ENCODE results near the gene MECP2. TPM values are rescaled to one million over a fixed set of nuclear protein-coding genes. Genes with fewer than 3 reads are reported as not detected.

The MECP2 gene
- polyA plus RNA-seq, 2 of the 4 experiments (the other 2 are of a cell fraction) = 17.7 to 19.2 TPM

DNA sequence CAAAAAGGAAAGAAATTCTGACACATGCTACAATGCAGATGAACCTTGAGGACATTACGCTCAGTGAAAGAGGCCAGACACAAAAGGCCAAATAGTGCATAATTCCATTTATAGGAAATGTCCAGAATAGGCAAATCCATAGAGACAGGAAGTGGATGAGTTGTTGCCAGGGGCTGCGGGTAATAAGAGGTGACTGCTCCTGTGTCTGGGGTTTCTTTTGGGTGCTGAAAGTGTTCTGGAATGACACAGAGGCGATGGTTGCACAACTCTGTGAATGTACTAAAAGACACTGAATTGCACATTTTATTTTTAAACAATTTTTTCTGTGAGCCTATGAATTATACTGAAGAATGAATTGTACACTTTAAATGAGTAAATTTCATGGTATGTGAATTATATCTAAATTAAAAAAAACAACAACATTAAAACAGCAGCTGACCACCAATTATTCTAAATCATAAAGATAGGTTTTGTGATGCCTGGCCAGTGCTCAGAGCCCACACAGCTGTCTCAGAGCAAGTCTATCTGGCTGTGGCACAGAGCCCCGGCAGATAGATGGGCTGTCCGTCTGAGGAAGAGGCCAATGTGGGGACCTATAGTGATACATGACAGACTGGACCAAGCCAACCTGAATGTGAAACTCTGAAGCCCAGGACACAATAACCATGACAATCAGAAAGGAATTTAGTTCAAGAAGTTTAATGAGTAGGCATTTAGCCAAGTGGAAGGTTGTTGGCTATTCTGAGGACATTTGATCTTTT, 54.3 kb downstream of the MECP2 start:
- no peak for DNase-seq (ENCODE audit: low read depth in 1 of 2, low spot score in 1 of 2)
- Histone ChIP-seq H3K27ac (peak overlapping the region in 1 of 2 experiments; percentile 49; a peak in 3 of 6 replicates), H3K9me3 (no peaks in the 10 kb centered on the region), H3K4me2 (no peak overlapping the region), H3K4me3 (no peak overlapping the region), H3K4me1 (peaks cover 78% of the 10 kb centered on the region)
- ATAC-seq = no peak
- POLR2A ChIA-PET = no interaction called here
- no peak for TF ChIP-seq BHLHE40 (IDR thresholded peaks at IDR 0.05; ENCODE audit: low read depth, low read length)
- TF ChIP-seq, protein P1, sequence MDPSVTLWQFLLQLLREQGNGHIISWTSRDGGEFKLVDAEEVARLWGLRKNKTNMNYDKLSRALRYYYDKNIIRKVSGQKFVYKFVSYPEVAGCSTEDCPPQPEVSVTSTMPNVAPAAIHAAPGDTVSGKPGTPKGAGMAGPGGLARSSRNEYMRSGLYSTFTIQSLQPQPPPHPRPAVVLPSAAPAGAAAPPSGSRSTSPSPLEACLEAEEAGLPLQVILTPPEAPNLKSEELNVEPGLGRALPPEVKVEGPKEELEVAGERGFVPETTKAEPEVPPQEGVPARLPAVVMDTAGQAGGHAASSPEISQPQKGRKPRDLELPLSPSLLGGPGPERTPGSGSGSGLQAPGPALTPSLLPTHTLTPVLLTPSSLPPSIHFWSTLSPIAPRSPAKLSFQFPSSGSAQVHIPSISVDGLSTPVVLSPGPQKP (IDR thresholded peaks at IDR 0.05; ENCODE audit: low read depth, low read length) = no peak
- TF ChIP-seq POLR2A (IDR thresholded peaks at IDR 0.05; ENCODE audit: low read length) = no peak
- TF ChIP-seq, protein P2, sequence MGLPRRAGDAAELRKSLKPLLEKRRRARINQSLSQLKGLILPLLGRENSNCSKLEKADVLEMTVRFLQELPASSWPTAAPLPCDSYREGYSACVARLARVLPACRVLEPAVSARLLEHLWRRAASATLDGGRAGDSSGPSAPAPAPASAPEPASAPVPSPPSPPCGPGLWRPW (IDR thresholded peaks at IDR 0.05) = no peak
- TF ChIP-seq GATA3 (IDR thresholded peaks at IDR 0.05; ENCODE audit: borderline replicate concordance) = no peak
- TF ChIP-seq, protein P3, sequence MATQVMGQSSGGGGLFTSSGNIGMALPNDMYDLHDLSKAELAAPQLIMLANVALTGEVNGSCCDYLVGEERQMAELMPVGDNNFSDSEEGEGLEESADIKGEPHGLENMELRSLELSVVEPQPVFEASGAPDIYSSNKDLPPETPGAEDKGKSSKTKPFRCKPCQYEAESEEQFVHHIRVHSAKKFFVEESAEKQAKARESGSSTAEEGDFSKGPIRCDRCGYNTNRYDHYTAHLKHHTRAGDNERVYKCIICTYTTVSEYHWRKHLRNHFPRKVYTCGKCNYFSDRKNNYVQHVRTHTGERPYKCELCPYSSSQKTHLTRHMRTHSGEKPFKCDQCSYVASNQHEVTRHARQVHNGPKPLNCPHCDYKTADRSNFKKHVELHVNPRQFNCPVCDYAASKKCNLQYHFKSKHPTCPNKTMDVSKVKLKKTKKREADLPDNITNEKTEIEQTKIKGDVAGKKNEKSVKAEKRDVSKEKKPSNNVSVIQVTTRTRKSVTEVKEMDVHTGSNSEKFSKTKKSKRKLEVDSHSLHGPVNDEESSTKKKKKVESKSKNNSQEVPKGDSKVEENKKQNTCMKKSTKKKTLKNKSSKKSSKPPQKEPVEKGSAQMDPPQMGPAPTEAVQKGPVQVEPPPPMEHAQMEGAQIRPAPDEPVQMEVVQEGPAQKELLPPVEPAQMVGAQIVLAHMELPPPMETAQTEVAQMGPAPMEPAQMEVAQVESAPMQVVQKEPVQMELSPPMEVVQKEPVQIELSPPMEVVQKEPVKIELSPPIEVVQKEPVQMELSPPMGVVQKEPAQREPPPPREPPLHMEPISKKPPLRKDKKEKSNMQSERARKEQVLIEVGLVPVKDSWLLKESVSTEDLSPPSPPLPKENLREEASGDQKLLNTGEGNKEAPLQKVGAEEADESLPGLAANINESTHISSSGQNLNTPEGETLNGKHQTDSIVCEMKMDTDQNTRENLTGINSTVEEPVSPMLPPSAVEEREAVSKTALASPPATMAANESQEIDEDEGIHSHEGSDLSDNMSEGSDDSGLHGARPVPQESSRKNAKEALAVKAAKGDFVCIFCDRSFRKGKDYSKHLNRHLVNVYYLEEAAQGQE (IDR thresholded peaks at IDR 0.05) = no peak
- no peak for TF ChIP-seq TFCP2L1 (CRISPR knock-in tag; IDR thresholded peaks at IDR 0.05)
- no peak for TF ChIP-seq EHMT2 (IDR thresholded peaks at IDR 0.05; ENCODE audit: low read depth)
- TF ChIP-seq KDM1A (IDR thresholded peaks at IDR 0.05; ENCODE audit: low read depth) = no peak
- 92% methylated on average over 5 of the region's 5 CpGs for WGBS (ENCODE audit: missing lambda C conversion rate)
- CTCF ChIA-PET = interaction anchor here (2.5 kb wide), 1 partner anchor 29 kb away, joined by 8 read pairs; no protein-coding TSS in a partner anchor
- FAIRE-seq = peak; percentile 23

DNA sequence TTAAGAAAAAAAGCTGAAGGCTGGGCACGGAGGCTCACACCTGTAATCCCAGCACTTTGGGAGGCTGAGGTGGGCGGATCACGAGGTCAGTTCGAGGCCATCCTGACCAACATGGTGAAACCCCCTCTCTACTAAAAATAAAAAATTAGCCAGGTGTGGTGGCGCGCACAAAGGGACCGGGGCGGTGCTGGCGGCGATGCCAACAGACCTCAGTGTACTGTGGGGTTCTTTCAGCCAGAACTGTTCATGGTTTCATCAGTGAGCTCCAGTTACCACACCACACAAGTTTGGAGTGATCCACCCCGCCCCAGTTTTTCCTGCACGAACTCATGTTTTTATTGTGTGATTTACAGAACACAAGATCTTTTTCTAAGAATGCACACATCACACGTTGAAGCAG, 56.7 kb downstream of the MECP2 start:
- no peaks in the 10 kb centered on the region for H3K9me3 ChIP-seq
- FAIRE-seq (no peak), ATAC-seq (no peak), DNase-seq (ENCODE audit: low read depth in 1 of 2, low spot score in 1 of 2) (no peak)
- TF ChIP-seq POLR2A (IDR thresholded peaks at IDR 0.05; ENCODE audit: low read length) = no peak
- TF ChIP-seq RNF2 (IDR thresholded peaks at IDR 0.05; ENCODE audit: borderline replicate concordance, low read depth) = no peak
- no peak for TF ChIP-seq EP300 (IDR thresholded peaks at IDR 0.05)
- no peak for TF ChIP-seq MAZ (IDR thresholded peaks at IDR 0.05; ENCODE audit: borderline replicate concordance, low read depth, low read length)
- no peak for TF ChIP-seq BHLHE40 (IDR thresholded peaks at IDR 0.05; ENCODE audit: low read depth, low read length)
- TF ChIP-seq, protein P4, sequence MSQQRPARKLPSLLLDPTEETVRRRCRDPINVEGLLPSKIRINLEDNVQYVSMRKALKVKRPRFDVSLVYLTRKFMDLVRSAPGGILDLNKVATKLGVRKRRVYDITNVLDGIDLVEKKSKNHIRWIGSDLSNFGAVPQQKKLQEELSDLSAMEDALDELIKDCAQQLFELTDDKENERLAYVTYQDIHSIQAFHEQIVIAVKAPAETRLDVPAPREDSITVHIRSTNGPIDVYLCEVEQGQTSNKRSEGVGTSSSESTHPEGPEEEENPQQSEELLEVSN (IDR thresholded peaks at IDR 0.05; ENCODE audit: borderline replicate concordance, low read depth) = no peak
- TF ChIP-seq, protein P5, sequence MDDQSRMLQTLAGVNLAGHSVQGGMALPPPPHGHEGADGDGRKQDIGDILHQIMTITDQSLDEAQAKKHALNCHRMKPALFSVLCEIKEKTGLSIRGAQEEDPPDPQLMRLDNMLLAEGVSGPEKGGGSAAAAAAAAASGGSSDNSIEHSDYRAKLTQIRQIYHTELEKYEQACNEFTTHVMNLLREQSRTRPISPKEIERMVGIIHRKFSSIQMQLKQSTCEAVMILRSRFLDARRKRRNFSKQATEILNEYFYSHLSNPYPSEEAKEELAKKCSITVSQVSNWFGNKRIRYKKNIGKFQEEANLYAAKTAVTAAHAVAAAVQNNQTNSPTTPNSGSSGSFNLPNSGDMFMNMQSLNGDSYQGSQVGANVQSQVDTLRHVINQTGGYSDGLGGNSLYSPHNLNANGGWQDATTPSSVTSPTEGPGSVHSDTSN (IDR thresholded peaks at IDR 0.05) = no peak
- 92% methylated on average over 13 of the region's 13 CpGs for WGBS (ENCODE audit: missing lambda C conversion rate)
- H3K4me2 ChIP-seq = peak overlapping the region; percentile 23; the same call in 2 of the 3 replicates
- ChIA-PET CTCF (interaction anchor here (1.2 to 2.5 kb wide), 3 partner anchors 11 to 27 kb away, joined by 3 to 14 read pairs (median 4); no protein-coding TSS in a partner anchor), POLR2A (interaction anchor here (0.5 kb wide), 1 partner anchor 80 kb away, joined by 3 read pairs; no protein-coding TSS in a partner anchor)
- H3K4me1 ChIP-seq = peaks cover 55% of the 10 kb centered on the region
- peak overlapping the region; percentile 48 to 67; a peak in 4 of 6 replicates for H3K27ac ChIP-seq
- no peak overlapping the region for H3K4me3 ChIP-seq
